SK-N-SH (cell line): Measurements from ENCODE around the gene CDH12. TPM values are rescaled to one million over a fixed set of nuclear protein-coding genes. Genes with fewer than 3 reads are reported as not detected.

Experiments
- CTCF ChIA-PET: fragments of 300-600, 350-600 bp; formaldehyde crosslinking; extraction: SDS; loops from one replicate; lab custom pipeline; 2021; lab: Yijun Ruan, JAX
- POLR2A ChIA-PET: fragments of 350-600 bp; sonication (Branson Sonifier 250); formaldehyde crosslinking; extraction: SDS; loops from one replicate; lab custom pipeline; 2020; ENCODE audit warnings: antibody characterized with exemption, inconsistent platforms; lab: Yijun Ruan, JAX
- DNase-seq: peaks from one replicate; pipeline ENCODE4 v3.0.0; 2012
- H2AFZ ChIP-seq: fragments of 200-600 bp; sonication (generic); 2 replicates; pipeline ENCODE4 v1.8.1; 2016; ENCODE audit warnings: antibody characterized with exemption, mild to moderate bottlenecking, low read depth
- H3F3A ChIP-seq: fragments of 200-600 bp; sonication (generic); replicated peaks from 2 replicates; pipeline ENCODE3; 2016; ENCODE audit warnings: antibody characterized with exemption, mild to moderate bottlenecking; ENCODE audit not compliant: insufficient read depth
- H3K27ac ChIP-seq, 2 experiments: fragments of 200-500 bp in 1 of 2; fragments of 200-600 bp in 1 of 2; sonication (Bioruptor generic) in 1 of 2; sonication (generic), shearing (Covaris generic) in 1 of 2; 2 replicates each; pipeline versions ENCODE4 v1.5.1 to v1.6.1; 2014 to 2016; ENCODE audit warnings: low read depth in 2 of 2, inconsistent platforms in 1 of 2, low read length in 1 of 2, mild to moderate bottlenecking in 1 of 2, mixed read lengths in 1 of 2
- H3K27me3 ChIP-seq: fragments of 200-600 bp; sonication (generic), shearing (Covaris generic); 2 replicates; pipeline ENCODE4 v1.6.1; 2016; ENCODE audit warnings: mixed run types; ENCODE audit not compliant: insufficient read depth
- H3K36me3 ChIP-seq, 2 experiments: fragments of 200-500 bp in 1 of 2; fragments of 200-600 bp in 1 of 2; sonication (Bioruptor generic) in 1 of 2; sonication (generic) in 1 of 2; replicated peaks in 1 of 2; 2 replicates each; pipeline versions ENCODE3 to v1.5.1; 2014 to 2016; ENCODE audit warnings: low read length in 1 of 2, mild to moderate bottlenecking in 1 of 2; ENCODE audit not compliant: insufficient read depth in 2 of 2, control insufficient read depth in 1 of 2
- H3K4me1 ChIP-seq, 2 experiments: fragments of 200-500 bp in 1 of 2; fragments of 200-600 bp in 1 of 2; sonication (Bioruptor generic) in 1 of 2; sonication (generic), shearing (Covaris generic) in 1 of 2; 2 replicates each; pipeline versions ENCODE4 v1.5.1 to v1.6.1; 2014 to 2016; ENCODE audit warnings: low read depth in 1 of 2, low read length in 1 of 2, mixed run types in 1 of 2; ENCODE audit not compliant: insufficient read depth in 2 of 2, control insufficient read depth in 1 of 2
- H3K4me2 ChIP-seq: fragments of 200-600 bp; sonication (generic), shearing (Covaris generic); 2 replicates; pipeline ENCODE4 v1.6.1; 2017; ENCODE audit warnings: mixed run types
- H3K4me3 ChIP-seq, 2 experiments: fragments of 200-500 bp in 1 of 2; fragments of 200-600 bp in 1 of 2; sonication (Bioruptor generic) in 1 of 2; sonication (generic), shearing (Covaris generic) in 1 of 2; 2 replicates each; pipeline versions ENCODE4 v1.5.1 to v1.8.1; 2014 to 2016; ENCODE audit warnings: low read depth in 2 of 2, inconsistent platforms in 1 of 2, low read length in 1 of 2, mild to moderate bottlenecking in 1 of 2, mixed read lengths in 1 of 2, moderate library complexity in 1 of 2
- H3K79me2 ChIP-seq: fragments of 200-600 bp; sonication (generic); 2 replicates; pipeline ENCODE4 v1.8.1; 2017; ENCODE audit warnings: mild to moderate bottlenecking; ENCODE audit not compliant: insufficient read depth
- H3K9ac ChIP-seq: fragments of 200-600 bp; sonication (generic); 2 replicates; pipeline ENCODE4 v1.6.1; 2017; ENCODE audit warnings: mixed run types
- H3K9me2 ChIP-seq: fragments of 200-600 bp; sonication (generic); 2 replicates; pipeline ENCODE4 v1.6.1; 2017; ENCODE audit warnings: mixed run types
- H3K9me3 ChIP-seq: fragments of 200-600 bp; sonication (generic); 2 replicates; pipeline ENCODE4 v1.6.1; 2017; ENCODE audit warnings: mixed run types, mild to moderate bottlenecking, moderate library complexity
- H4K20me1 ChIP-seq: fragments of 200-600 bp; sonication (generic); 2 replicates; pipeline ENCODE4 v1.6.1; 2017; ENCODE audit warnings: mild to moderate bottlenecking, mixed run types; ENCODE audit not compliant: insufficient read depth
- ELF1 ChIP-seq: IDR thresholded peaks from 2 replicates; pipeline ENCODE4 v1.4.0; 2012
- FOXJ3 ChIP-seq: sonication (generic); formaldehyde crosslinking; IDR thresholded peaks from 2 replicates; pipeline ENCODE4 v1.5.1; 2020; ENCODE audit warnings: mild to moderate bottlenecking, missing genetic modification reagents
- FOXM1 ChIP-seq: IDR thresholded peaks from 2 replicates; pipeline ENCODE4 v1.4.0; 2012; ENCODE audit warnings: low read depth, mild to moderate bottlenecking
- IRF3 ChIP-seq: fragments of 150-350 bp; IDR thresholded peaks from 2 replicates; pipeline ENCODE4 v1.6.1; 2016; ENCODE audit warnings: mild to moderate bottlenecking, low read depth, low read length
- JUND ChIP-seq: IDR thresholded peaks from 2 replicates; pipeline ENCODE4 v1.4.0; 2012
- MEF2A ChIP-seq: IDR thresholded peaks from 2 replicates; pipeline ENCODE4 v1.4.0; 2012; ENCODE audit warnings: low read depth, borderline replicate concordance
- NFIC ChIP-seq: IDR thresholded peaks from 2 replicates; pipeline ENCODE4 v1.4.0; 2012; ENCODE audit warnings: borderline replicate concordance
- RAD21 ChIP-seq: IDR thresholded peaks from 2 replicates; pipeline ENCODE4 v1.6.1; 2012; ENCODE audit warnings: mild to moderate bottlenecking, low read length
- USF2 ChIP-seq: fragments of 150-350 bp; IDR thresholded peaks from 2 replicates; pipeline ENCODE4 v1.6.1; 2017; ENCODE audit warnings: antibody characterized with exemption, low read length, low read depth, borderline replicate concordance
- polyA plus RNA-seq, 3 experiments: library from polyadenylated mRNA; depleted of rRNA; stranded (reverse); fragments of >200 nt; gene quantifications; 2 replicates each; pipeline ENCODE4 v1.2.3, GENCODE V29; 2012
- TF ChIP-seq, protein P1 (sequence below): IDR thresholded peaks from 2 replicates; pipeline ENCODE4 v1.6.1; 2012; ENCODE audit warnings: mild to moderate bottlenecking, low read depth, low read length, moderate library complexity
- TF ChIP-seq, protein P2 (sequence below): IDR thresholded peaks from 2 replicates; pipeline ENCODE4; 2012

The CDH12 gene
- polyA plus RNA-seq, 1 of the 3 experiments (the other 2 are of a cell fraction) = not detected

GRCh38 chr5:22787398-22787797 lies 65.7 kb downstream of the CDH12 start (continued):
- TF ChIP-seq, protein P1, sequence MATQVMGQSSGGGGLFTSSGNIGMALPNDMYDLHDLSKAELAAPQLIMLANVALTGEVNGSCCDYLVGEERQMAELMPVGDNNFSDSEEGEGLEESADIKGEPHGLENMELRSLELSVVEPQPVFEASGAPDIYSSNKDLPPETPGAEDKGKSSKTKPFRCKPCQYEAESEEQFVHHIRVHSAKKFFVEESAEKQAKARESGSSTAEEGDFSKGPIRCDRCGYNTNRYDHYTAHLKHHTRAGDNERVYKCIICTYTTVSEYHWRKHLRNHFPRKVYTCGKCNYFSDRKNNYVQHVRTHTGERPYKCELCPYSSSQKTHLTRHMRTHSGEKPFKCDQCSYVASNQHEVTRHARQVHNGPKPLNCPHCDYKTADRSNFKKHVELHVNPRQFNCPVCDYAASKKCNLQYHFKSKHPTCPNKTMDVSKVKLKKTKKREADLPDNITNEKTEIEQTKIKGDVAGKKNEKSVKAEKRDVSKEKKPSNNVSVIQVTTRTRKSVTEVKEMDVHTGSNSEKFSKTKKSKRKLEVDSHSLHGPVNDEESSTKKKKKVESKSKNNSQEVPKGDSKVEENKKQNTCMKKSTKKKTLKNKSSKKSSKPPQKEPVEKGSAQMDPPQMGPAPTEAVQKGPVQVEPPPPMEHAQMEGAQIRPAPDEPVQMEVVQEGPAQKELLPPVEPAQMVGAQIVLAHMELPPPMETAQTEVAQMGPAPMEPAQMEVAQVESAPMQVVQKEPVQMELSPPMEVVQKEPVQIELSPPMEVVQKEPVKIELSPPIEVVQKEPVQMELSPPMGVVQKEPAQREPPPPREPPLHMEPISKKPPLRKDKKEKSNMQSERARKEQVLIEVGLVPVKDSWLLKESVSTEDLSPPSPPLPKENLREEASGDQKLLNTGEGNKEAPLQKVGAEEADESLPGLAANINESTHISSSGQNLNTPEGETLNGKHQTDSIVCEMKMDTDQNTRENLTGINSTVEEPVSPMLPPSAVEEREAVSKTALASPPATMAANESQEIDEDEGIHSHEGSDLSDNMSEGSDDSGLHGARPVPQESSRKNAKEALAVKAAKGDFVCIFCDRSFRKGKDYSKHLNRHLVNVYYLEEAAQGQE = no peak
- TF ChIP-seq FOXM1 = no peak
- TF ChIP-seq ELF1 = no peak
- TF ChIP-seq, all 33 proteins: peak for 0

DNA sequence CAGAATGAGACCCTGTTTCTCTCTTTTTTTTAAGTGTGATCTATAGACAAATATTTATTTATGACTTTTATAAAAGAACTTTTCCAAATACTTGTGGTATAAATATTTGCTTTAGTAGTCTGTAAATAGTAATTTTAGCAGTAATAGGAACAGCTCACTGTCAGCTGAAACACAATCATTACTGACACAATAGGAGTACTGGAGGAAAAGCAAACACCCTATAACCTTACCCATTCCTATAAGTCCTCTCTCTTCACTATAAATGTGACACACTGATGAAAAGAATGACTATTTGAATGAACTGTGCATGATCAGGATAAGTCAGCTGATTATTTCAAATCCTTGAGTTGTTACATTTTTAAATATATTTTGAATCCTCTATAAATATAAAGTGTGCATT lies 72.4 kb downstream of the CDH12 start:
- POLR2A ChIA-PET = no interaction called here

More for the DNA sequence above, 72.4 kb downstream of the CDH12 start:
- DNase-seq = no peak
- Histone ChIP-seq H3K27ac (no peak overlapping the region), H3F3A (no peaks in the 10 kb centered on the region), H3K9me3 (no peaks in the 10 kb centered on the region), H3K4me3 (no peak overlapping the region), H3K4me1 (no peaks in the 10 kb centered on the region), H3K79me2 (no peaks in the 10 kb centered on the region), H4K20me1 (no peaks in the 10 kb centered on the region), H3K9me2 (no peaks in the 10 kb centered on the region; the same call in 1 of the 2 replicates), H3K36me3 (no peaks in the 10 kb centered on the region), H2AFZ (no peak overlapping the region), H3K9ac (no peak overlapping the region), H3K4me2 (no peak overlapping the region), H3K27me3 (no peaks in the 10 kb centered on the region)
- CTCF ChIA-PET = no interaction called here
- TF ChIP-seq NFIC (no peak), IRF3 (no peak), MEF2A (no peak), JUND (no peak), RAD21 (no peak), FOXJ3 (CRISPR knock-in tag) (no peak), USF2 (no peak)
- TF ChIP-seq, protein P2, sequence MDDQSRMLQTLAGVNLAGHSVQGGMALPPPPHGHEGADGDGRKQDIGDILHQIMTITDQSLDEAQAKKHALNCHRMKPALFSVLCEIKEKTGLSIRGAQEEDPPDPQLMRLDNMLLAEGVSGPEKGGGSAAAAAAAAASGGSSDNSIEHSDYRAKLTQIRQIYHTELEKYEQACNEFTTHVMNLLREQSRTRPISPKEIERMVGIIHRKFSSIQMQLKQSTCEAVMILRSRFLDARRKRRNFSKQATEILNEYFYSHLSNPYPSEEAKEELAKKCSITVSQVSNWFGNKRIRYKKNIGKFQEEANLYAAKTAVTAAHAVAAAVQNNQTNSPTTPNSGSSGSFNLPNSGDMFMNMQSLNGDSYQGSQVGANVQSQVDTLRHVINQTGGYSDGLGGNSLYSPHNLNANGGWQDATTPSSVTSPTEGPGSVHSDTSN = no peak
